A549 treated with CpdA at 1 μM for 4 hours (cell line): ENCODE data around the gene GALNT13. TPM values are rescaled to one million over a fixed set of nuclear protein-coding genes. Genes with fewer than 3 reads are reported as not detected.

Experiments used
- total RNA-seq: library from RNA; stranded (reverse); fragments of 200-300 nt; extraction: Qiagen RNA extraction; gene quantifications from 5 replicates; pipeline ENCODE4 v1.2.3, GENCODE V29; 2022; ENCODE audit warnings: low read depth

The GALNT13 gene
- 7.7 to 11.9 TPM (median 10.2 TPM) in 5 replicates for total RNA-seq

GRCh38 chr2:153871231-153872221, at the start of gene GALNT13:
Gene GALNT13 (plus strand): TSS chr2:153871922.

